H54 (cell line): Measurements from ENCODE around the gene UBTFL1.

Experiments
- DNase-seq: peaks from one replicate; pipeline ENCODE4 v3.0.0; 2011; ENCODE audit warnings: low spot score, mixed read lengths; ENCODE audit not compliant: insufficient read length
- FAIRE-seq: peaks from 3 replicates; lab custom pipeline; 2011; peaks lifted over from hg19 to GRCh38; lab: Jason Lieb, UNC
- POLR2A ChIP-seq: IDR thresholded peaks from 2 replicates; pipeline ENCODE4 v1.6.1; 2011; ENCODE audit warnings: low read depth, mild to moderate bottlenecking, low read length

Gene UBTFL1

GRCh38 chr11:90134478-90135003, 48.8 kb downstream of the UBTFL1 start, which contains the start of gene NAALAD2:
Gene NAALAD2, plus strand, starts transcription at chr11:90134663. Its CDS starts 96 bp downstream, at chr11:90134759.
- no peak for FAIRE-seq

GRCh38 chr11:90135016-90135415, 49.3 kb downstream of the UBTFL1 start:
- no peak for TF ChIP-seq POLR2A
- DNase-seq, result no peak
- no peak for FAIRE-seq

More at GRCh38 chr11:90134478-90135003, 48.8 kb downstream of the UBTFL1 start, which contains the start of gene NAALAD2:
- DNase-seq, result no peak
- TF ChIP-seq POLR2A, result no peak
